ENCODE measurements around the gene ATP6V1E1. TPM values are rescaled to one million over a fixed set of nuclear protein-coding genes. Genes with fewer than 3 reads are reported as not detected.
"Not testable (repeated sequence)": the region's sequence is repeated elsewhere in the genome, so short reads cannot be mapped to it uniquely, and the experiment has no call there.

ATP6V1E1 gene
- total RNA-seq (10 to 100 TPM; 69.0 to 95.4 (median 80.8) TPM), polyA plus RNA-seq (100 to 1,000 TPM; 102 to 201 TPM)
- long read RNA-seq, donor 1, transcript ATP6V1E1-201 (9 exons, 1,402 nt), result major isoform, 82 of 89 reads
- long read RNA-seq, donor 1, partial matches to known transcripts, result 3 of 89 reads
- long read RNA-seq, donor 1, other reads (novel, unspliced or antisense), result 4 of 89 reads
- long read RNA-seq, donor 2, transcript ATP6V1E1-201 (9 exons, 1,402 nt), result major isoform, 43 of 58 reads
- long read RNA-seq, donor 2, transcript ATP6V1E1-205 (3 exons, 558 nt), result minor isoform, 5 of 58 reads
- long read RNA-seq, donor 2, partial matches to known transcripts, result 5 of 58 reads
- long read RNA-seq, donor 2, other reads (novel, unspliced or antisense), result 0 of 58 reads
- long read RNA-seq, donor 3, transcript ATP6V1E1-201 (9 exons, 1,402 nt), result major isoform, 26 of 60 reads
- long read RNA-seq, donor 3, partial matches to known transcripts, result 31 of 60 reads
- long read RNA-seq, donor 3, other reads (novel, unspliced or antisense), result 2 of 60 reads

- H3K4me1 ChIP-seq (ENCODE audit: insufficient read depth), result peaks cover 8% of the 10 kb centered on the region
- no peaks in the 10 kb centered on the region for H3K27me3 ChIP-seq
- no peaks in the 10 kb centered on the region for H3K9me3 ChIP-seq
- TF ChIP-seq EP300 (IDR thresholded peaks at IDR 0.05), result no peak
- peak; percentile 65 for TF ChIP-seq POLR2A (IDR thresholded peaks at IDR 0.05)
- TF ChIP-seq CTCF (IDR thresholded peaks at IDR 0.05), result peak in 1 of 3 donors; percentile 13
- H3K27ac ChIP-seq, result peak within 1 kb of the TSS; percentile 25 to 77
- no peaks in the 10 kb centered on the region for H3K36me3 ChIP-seq
- WGBS, 3 donors, result 0% methylated on average over 43 to 45 of the region's 45 CpGs
- intact Hi-C loops (cut with DNase I), result no loop called here
- H3K4me3 ChIP-seq, result peak within 1 kb of the TSS; percentile 95
- DNase-seq, result peak; percentile 94 to 97 (median 96)
Measured at GRCh38 chr22:17628406-17629172, at the start of gene ATP6V1E1. TSS of gene ATP6V1E1 (minus strand) at chr22:17628749. CDS start at chr22:17628635, 114 bp downstream.

- no peaks in the 10 kb centered on the region for H3K36me3 ChIP-seq
- 68 to 87% (median 69%) methylated on average over 1 of the region's 1 CpG for WGBS, 3 donors
- no peaks in the 10 kb centered on the region for H3K27me3 ChIP-seq
- no peak for DNase-seq
- no peak overlapping the region for H3K27ac ChIP-seq
- intact Hi-C loops (cut with DNase I), result no loop called here
- H3K4me3 ChIP-seq, result no peak overlapping the region
- TF ChIP-seq EP300 (IDR thresholded peaks at IDR 0.05), result no peak
- TF ChIP-seq CTCF (IDR thresholded peaks at IDR 0.05), result no peak
- no peak for TF ChIP-seq POLR2A (IDR thresholded peaks at IDR 0.05)
- H3K9me3 ChIP-seq, result no peaks in the 10 kb centered on the region
- H3K4me1 ChIP-seq (ENCODE audit: insufficient read depth), result peaks cover 1% of the 10 kb centered on the region
Measured at GRCh38 chr22:17675584-17675983, 47.0 kb upstream of the ATP6V1E1 start.

GRCh38 chr22:17674152-17674551 lies 45.6 kb upstream of the ATP6V1E1 start:
- intact Hi-C loops (cut with DNase I), result no loop called here
- H3K27me3 ChIP-seq, result no peaks in the 10 kb centered on the region
- no peaks in the 10 kb centered on the region for H3K36me3 ChIP-seq
- WGBS, 3 donors, result 32 to 62% (median 51%) methylated on average over 7 of the region's 7 CpGs
- no peak overlapping the region for H3K27ac ChIP-seq
- no peak overlapping the region for H3K4me3 ChIP-seq
- peaks cover 1% of the 10 kb centered on the region for H3K4me1 ChIP-seq (ENCODE audit: insufficient read depth)
- no peak for DNase-seq
- no peaks in the 10 kb centered on the region for H3K9me3 ChIP-seq
- TF ChIP-seq POLR2A (IDR thresholded peaks at IDR 0.05) (no peak), CTCF (IDR thresholded peaks at IDR 0.05) (no peak), EP300 (IDR thresholded peaks at IDR 0.05) (no peak)

- intact Hi-C loops (cut with DNase I), result no loop called here
- DNase-seq, result no peak
- 85 to 89% (median 89%) methylated on average over 2 of the region's 2 CpGs for WGBS, 3 donors
- no peaks in the 10 kb centered on the region for H3K36me3 ChIP-seq
- no peak overlapping the region for H3K27ac ChIP-seq
- H3K9me3 ChIP-seq, result no peaks in the 10 kb centered on the region
- H3K27me3 ChIP-seq, result no peaks in the 10 kb centered on the region
- TF ChIP-seq POLR2A (IDR thresholded peaks at IDR 0.05) (no peak), EP300 (IDR thresholded peaks at IDR 0.05) (no peak), CTCF (IDR thresholded peaks at IDR 0.05) (no peak)
- no peak overlapping the region for H3K4me3 ChIP-seq
- H3K4me1 ChIP-seq (ENCODE audit: insufficient read depth), result peaks cover 1% of the 10 kb centered on the region
Measured at GRCh38 chr22:17672417-17672991, 44.0 kb upstream of the ATP6V1E1 start.

GRCh38 chr22:17671521-17672092 lies 43.1 kb upstream of the ATP6V1E1 start:
- H3K4me1 ChIP-seq (ENCODE audit: insufficient read depth); H3K27ac ChIP-seq; H3K9me3 ChIP-seq; H3K27me3 ChIP-seq; intact Hi-C loops (cut with DNase I); H3K4me3 ChIP-seq; DNase-seq; H3K36me3 ChIP-seq: not testable (repeated sequence)
- WGBS, 3 donors, result 96 to 98% (median 97%) methylated on average over 10 of the region's 10 CpGs

Measured in ovary (tissue), 10 donors.